Transverse colon (tissue), 4 donors: ENCODE results near the gene COL11A2. TPM values are rescaled to one million over a fixed set of nuclear protein-coding genes. Genes with fewer than 3 reads are reported as not detected.

ENCODE experiments used
- DNase-seq: peaks from one replicate; pipeline ENCODE4 v3.0.0-alpha.2; 2019
- H3K27ac ChIP-seq, 4 donors: fragments of 200-600 bp; sonication (generic); 2 replicates each; pipeline ENCODE4 v1.5.1; 2016 to 2018; ENCODE audit warnings: inconsistent platforms in 4 of 4
- H3K27me3 ChIP-seq: fragments of 200-600 bp; sonication (generic); 2 replicates; pipeline ENCODE4 v1.5.1; 2017; ENCODE audit warnings: inconsistent platforms
- H3K36me3 ChIP-seq, 4 donors: fragments of 200-600 bp; sonication (generic); 2 replicates each; pipeline ENCODE4 v1.5.1; 2017 to 2019; ENCODE audit warnings: inconsistent platforms in 4 of 4
- H3K4me1 ChIP-seq, 4 donors: fragments of 200-600 bp; sonication (generic); 2 replicates each; pipeline ENCODE4 v1.5.1; 2017 to 2020; ENCODE audit warnings: inconsistent platforms in 4 of 4
- H3K4me3 ChIP-seq, 4 donors: fragments of 200-600 bp; sonication (generic); 1 replicate in 1 of 4; 2 replicates in 3 of 4; pipeline versions ENCODE4 v1.5.1 to v1.6.1; 2017 to 2019; ENCODE audit warnings: inconsistent platforms in 4 of 4
- H3K9me3 ChIP-seq, 2 donors: fragments of 200-600 bp; sonication (generic); 2 replicates each; pipeline ENCODE4 v1.5.1; 2017 to 2019; ENCODE audit warnings: inconsistent platforms in 2 of 2
- POLR2A ChIP-seq: fragments of 450-650 bp; IDR thresholded peaks from one replicate; pipeline ENCODE4 v1.6.1; 2016; ENCODE audit warnings: antibody characterized with exemption, mild to moderate bottlenecking, moderate library complexity
- POLR2AphosphoS5 ChIP-seq, 3 donors: sonication (generic); formaldehyde crosslinking; IDR thresholded peaks; one replicate each; pipeline ENCODE4 v1.6.1; 2016; ENCODE audit warnings: antibody characterized with exemption in 3 of 3
- WGBS, 2 donors: methylation state at CpG; one replicate each; pipeline ENCODE4 v1.1.5; 2018; ENCODE audit warnings: low coverage in 1 of 2; 5-methylcytosine and 5-hydroxymethylcytosine counted together
- in situ Hi-C, 4 donors: fragments of 200-750 bp; cut with MboI; loops; one replicate each; pipeline versions ENCODE4 v1.15.0 to v1.15.1; 2017; ENCODE audit warnings: low sequenced_read_pairs in 3 of 4, low pct_ligation_motif_present in 1 of 4, low pct_unique_long_range_greater_than_20kb in 1 of 4
- intact Hi-C: fragments of 100-400 bp; cut with DNase I; formaldehyde crosslinking; loops from one replicate; pipeline ENCODE4 v1.15.1; 2023; ENCODE audit warnings: low total_unique reads
- small RNA-seq, 4 donors: library from RNA; depleted of rRNA; stranded (forward); fragments of <200 nt; gene quantifications; one replicate each; pipeline ENCODE3, GENCODE V24; 2016
- total RNA-seq, 4 donors: library from RNA; depleted of rRNA; stranded (reverse); fragments of >200 nt; gene quantifications; one replicate each; pipeline ENCODE4 v1.1.0, GENCODE V29; 2016
- TF ChIP-seq, protein P1 (sequence below), 5 experiments: fragments of 200-600 bp in 3 of 5; fragments of 450-650 bp in 2 of 5; sonication (generic) in 3 of 5; IDR thresholded peaks; 1 replicate in 2 of 5; 2 replicates in 3 of 5; pipeline ENCODE4 v1.5.1; 2016 to 2017; ENCODE audit warnings: antibody characterized with exemption in 5 of 5, inconsistent platforms in 3 of 5, mild to moderate bottlenecking in 2 of 5, moderate library complexity in 1 of 5

Gene COL11A2
- total RNA-seq, 4 donors from 2014 or later: 0.14 to 0.79 (median 0.75) TPM; not detected in 1

DNA sequence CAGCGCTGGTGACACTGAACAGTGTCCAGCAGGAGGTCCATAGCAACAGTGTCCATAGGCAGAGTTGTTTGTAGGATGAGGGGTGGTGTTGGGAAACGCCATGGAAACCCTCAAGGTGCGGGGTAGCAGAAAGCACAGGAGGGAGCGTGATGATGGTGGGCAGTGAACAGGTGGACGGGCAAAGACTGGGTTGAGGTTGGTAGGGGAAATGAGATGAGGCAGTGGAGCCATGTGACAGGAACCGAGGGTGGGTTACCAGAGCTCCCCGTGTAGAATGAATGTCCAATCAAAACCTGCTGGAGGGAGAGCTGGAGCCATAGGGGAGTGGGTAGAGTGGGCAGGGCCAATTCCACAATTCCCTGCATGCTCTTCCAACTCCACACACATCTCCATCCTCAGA, 78.5 kb downstream of the COL11A2 start:
- Histone ChIP-seq H3K36me3 (no peaks in the 10 kb centered on the region), H3K27me3 (peaks cover 71% of the 10 kb centered on the region), H3K9me3 (no peaks in the 10 kb centered on the region), H3K4me1 (peaks cover 0 to 5% (median 2%) of the 10 kb centered on the region in 4 donors), H3K4me3 (no peak overlapping the region), H3K27ac (no peak overlapping the region)
- WGBS, 2 donors: 66 to 86% methylated on average over 5 to 7 of the region's 7 CpGs
- intact Hi-C loops: no loop called here
- in situ Hi-C loops: loop anchor here in 1 of 4 donors (25.0 kb wide), 1 partner anchor 124 kb away; no protein-coding TSS in a partner anchor
- TF ChIP-seq, protein P1, sequence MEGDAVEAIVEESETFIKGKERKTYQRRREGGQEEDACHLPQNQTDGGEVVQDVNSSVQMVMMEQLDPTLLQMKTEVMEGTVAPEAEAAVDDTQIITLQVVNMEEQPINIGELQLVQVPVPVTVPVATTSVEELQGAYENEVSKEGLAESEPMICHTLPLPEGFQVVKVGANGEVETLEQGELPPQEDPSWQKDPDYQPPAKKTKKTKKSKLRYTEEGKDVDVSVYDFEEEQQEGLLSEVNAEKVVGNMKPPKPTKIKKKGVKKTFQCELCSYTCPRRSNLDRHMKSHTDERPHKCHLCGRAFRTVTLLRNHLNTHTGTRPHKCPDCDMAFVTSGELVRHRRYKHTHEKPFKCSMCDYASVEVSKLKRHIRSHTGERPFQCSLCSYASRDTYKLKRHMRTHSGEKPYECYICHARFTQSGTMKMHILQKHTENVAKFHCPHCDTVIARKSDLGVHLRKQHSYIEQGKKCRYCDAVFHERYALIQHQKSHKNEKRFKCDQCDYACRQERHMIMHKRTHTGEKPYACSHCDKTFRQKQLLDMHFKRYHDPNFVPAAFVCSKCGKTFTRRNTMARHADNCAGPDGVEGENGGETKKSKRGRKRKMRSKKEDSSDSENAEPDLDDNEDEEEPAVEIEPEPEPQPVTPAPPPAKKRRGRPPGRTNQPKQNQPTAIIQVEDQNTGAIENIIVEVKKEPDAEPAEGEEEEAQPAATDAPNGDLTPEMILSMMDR (IDR thresholded peaks at IDR 0.05): no peak
- TF ChIP-seq POLR2A (no peak), POLR2AphosphoS5 (IDR thresholded peaks at IDR 0.05) (no peak)
- DNase-seq: no peak

Small RNA genes lying within 50 kb of the gene (small RNA-seq; reads per million reads assigned to genes)
- gene MIR219A1 (1.4 to 6.7 (median 4.0) reads per million in 4 donors), gene RNY4P10 (0 to 0.55 (median 0.32) reads per million in 4 donors)

Other genes with a start within 250 kb of the COL11A2 start
- 10 to 100 TPM in 3 of 4 donors, 1 to 10 TPM in 1; 1.4 to 40.4 (median 20.8) TPM for gene HLA-DMA, start 239.4 kb downstream of the COL11A2 start, total RNA-seq
- 100 to 1,000 TPM; 116 to 612 (median 238) TPM for gene BRD2, start 223.9 kb downstream of the COL11A2 start, total RNA-seq
- gene HLA-DOA, start 182.9 kb downstream of the COL11A2 start, total RNA-seq: 1 to 10 TPM in 3 of 4 donors, under 1 TPM in 1; 0.82 to 7.9 (median 2.6) TPM
- 10 to 100 TPM in 3 of 4 donors, 1 to 10 TPM in 1; 2.2 to 77.8 (median 28.7) TPM for gene HLA-DPA1, start 118.8 kb downstream of the COL11A2 start, total RNA-seq
- 10 to 100 TPM in 3 of 4 donors, 1 to 10 TPM in 1; 10.0 to 68.0 (median 40.4) TPM for gene HLA-DPB1, start 116.5 kb downstream of the COL11A2 start, total RNA-seq
- gene RXRB, start 8.2 kb upstream of the COL11A2 start, total RNA-seq: 10 to 100 TPM; 26.9 to 31.9 (median 29.4) TPM
- gene SLC39A7, start 8.4 kb upstream of the COL11A2 start, total RNA-seq: 10 to 100 TPM; 38.2 to 99.9 (median 60.5) TPM
- 10 to 100 TPM; 34.3 to 65.7 (median 43.1) TPM for gene HSD17B8, start 12.2 kb upstream of the COL11A2 start, total RNA-seq
- 10 to 100 TPM; 10.8 to 29.9 (median 19.9) TPM for gene RING1, start 16.0 kb upstream of the COL11A2 start, total RNA-seq
- gene VPS52, start 79.4 kb upstream of the COL11A2 start, total RNA-seq: 10 to 100 TPM; 52.4 to 93.3 (median 63.4) TPM
- 1,000 to 10,000 TPM in 2 of 4 donors, 100 to 1,000 TPM in 2; 773 to 2,238 (median 1,359) TPM for gene RPS18, start 79.6 kb upstream of the COL11A2 start, total RNA-seq
- 10 to 100 TPM; 39.4 to 49.0 (median 41.8) TPM for gene B3GALT4, start 84.7 kb upstream of the COL11A2 start, total RNA-seq
- 10 to 100 TPM; 25.0 to 87.2 (median 55.8) TPM for gene WDR46, start 96.8 kb upstream of the COL11A2 start, total RNA-seq
- 10 to 100 TPM in 3 of 4 donors, not detected in 1; 23.6 to 39.8 (median 28.1) TPM for gene PFDN6, start 97.1 kb upstream of the COL11A2 start, total RNA-seq
- 10 to 100 TPM; 21.3 to 70.3 (median 25.8) TPM for gene RGL2, start 106.5 kb upstream of the COL11A2 start, total RNA-seq
- 100 to 1,000 TPM; 175 to 423 (median 217) TPM for gene TAPBP, start 121.6 kb upstream of the COL11A2 start, total RNA-seq
- gene ZBTB22, start 125.3 kb upstream of the COL11A2 start, total RNA-seq: 10 to 100 TPM; 10.1 to 31.8 (median 17.2) TPM
- gene DAXX, start 130.5 kb upstream of the COL11A2 start, total RNA-seq: 100 to 1,000 TPM in 1 of 4 donors, 10 to 100 TPM in 3; 40.7 to 302 (median 52.6) TPM
- 10 to 100 TPM in 1 of 4 donors, 1 to 10 TPM in 3; 2.6 to 51.5 (median 5.8) TPM for gene KIFC1, start 199.4 kb upstream of the COL11A2 start, total RNA-seq
- 100 to 1,000 TPM in 1 of 4 donors, 10 to 100 TPM in 3; 47.8 to 110 (median 48.4) TPM for gene PHF1, start 218.5 kb upstream of the COL11A2 start, total RNA-seq
- 100 to 1,000 TPM in 2 of 4 donors, 10 to 100 TPM in 2; 18.9 to 134 (median 91.3) TPM for gene CUTA, start 225.6 kb upstream of the COL11A2 start, total RNA-seq
- gene SYNGAP1, start 227.6 kb upstream of the COL11A2 start, total RNA-seq: 10 to 100 TPM in 2 of 4 donors, 1 to 10 TPM in 2; 4.9 to 37.2 (median 11.1) TPM